Measurements from ENCODE around the gene SLC38A11. TPM values are rescaled to one million over a fixed set of nuclear protein-coding genes. Genes with fewer than 3 reads are reported as not detected.

The SLC38A11 gene
- total and polyA plus RNA-seq, 2 of the 13 experiments (the other 11 are each of a cell fraction or from before 2014, with no cell fraction given), result 14.0 to 14.3 TPM

- TF ChIP-seq ARID4A (CRISPR knock-in tag; IDR thresholded peaks at IDR 0.05; ENCODE audit: borderline replicate concordance) (no peak; the same call in 1 of the 2 replicates), ZBTB14 (CRISPR knock-in tag; IDR thresholded peaks at IDR 0.05) (no peak; the same call in 1 of the 2 replicates), ZNF724P (CRISPR knock-in tag; IDR thresholded peaks at IDR 0.05; ENCODE audit: borderline replicate concordance) (no peak), RAD51 (IDR thresholded peaks at IDR 0.05; ENCODE audit: borderline replicate concordance) (no peak), KDM1A (CRISPR knock-in tag; IDR thresholded peaks at IDR 0.05) (no peak), ZNF136 (CRISPR knock-in tag; IDR thresholded peaks at IDR 0.05; ENCODE audit: low read depth) (no peak), MYNN (CRISPR knock-in tag; IDR thresholded peaks at IDR 0.05; ENCODE audit: low read depth) (no peak), ZNF878 (CRISPR knock-in tag; IDR thresholded peaks at IDR 0.05) (no peak), YY1 (IDR thresholded peaks at IDR 0.05; ENCODE audit: insufficient read depth, insufficient replicate concordance, low read depth, low read length) (peak; percentile 25), DR1 (CRISPR knock-in tag; IDR thresholded peaks at IDR 0.05) (no peak), MTERF4 (CRISPR knock-in tag; IDR thresholded peaks at IDR 0.05) (no peak), MEF2D (CRISPR knock-in tag; IDR thresholded peaks at IDR 0.05) (peak; percentile 28; the same call in 1 of the 2 replicates), ZNF788 (CRISPR knock-in tag; IDR thresholded peaks at IDR 0.05; ENCODE audit: borderline replicate concordance) (no peak), RAD21 (CRISPR knock-in tag; IDR thresholded peaks at IDR 0.05) (peak; percentile 67), ZNF816 (CRISPR knock-in tag; IDR thresholded peaks at IDR 0.05; ENCODE audit: borderline replicate concordance) (no peak; the same call in 1 of the 2 replicates), ZBTB46 (CRISPR knock-in tag; IDR thresholded peaks at IDR 0.05; ENCODE audit: borderline replicate concordance) (no peak), KLF13 (CRISPR knock-in tag; IDR thresholded peaks at IDR 0.05) (no peak), ZNF367 (CRISPR knock-in tag; IDR thresholded peaks at IDR 0.05; ENCODE audit: borderline replicate concordance) (no peak), TCF7 (IDR thresholded peaks at IDR 0.05; ENCODE audit: low read depth) (no peak; the same call in none of the 2 replicates), GLMP (CRISPR knock-in tag; IDR thresholded peaks at IDR 0.05; ENCODE audit: borderline replicate concordance) (no peak)
Measured at GRCh38 chr2:164913640-164914350, 41.5 kb downstream of the SLC38A11 start (continued).

Measured in HepG2 (cell line).